Muscle of leg (tissue), 11 donors: ENCODE results near the gene SLC9A3. TPM values are rescaled to one million over a fixed set of nuclear protein-coding genes. Genes with fewer than 3 reads are reported as not detected.
"Not testable (repeated sequence)": the region's sequence is repeated elsewhere in the genome, so short reads cannot be mapped to it uniquely, and the experiment has no call there.

Source experiments
- DNase-seq: peaks from one replicate; pipeline ENCODE4 v3.0.0; 2013
- H3K27ac ChIP-seq: one replicate; pipeline ENCODE4 v1.5.1; 2013; ENCODE audit warnings: mild to moderate bottlenecking, low read length, control low read depth
- H3K27me3 ChIP-seq: one replicate; pipeline ENCODE4 v1.6.1; 2013; ENCODE audit warnings: low read length; ENCODE audit not compliant: control insufficient read depth, insufficient read depth
- H3K36me3 ChIP-seq: one replicate; pipeline ENCODE4 v1.6.1; 2013; ENCODE audit warnings: low read length; ENCODE audit not compliant: control insufficient read depth, insufficient read depth
- H3K4me1 ChIP-seq: one replicate; pipeline ENCODE4 v1.6.1; 2013; ENCODE audit warnings: low read length; ENCODE audit not compliant: control insufficient read depth, insufficient read depth
- H3K4me3 ChIP-seq: one replicate; pipeline ENCODE4 v1.5.1; 2013; ENCODE audit warnings: low read length, control low read depth
- H3K9me3 ChIP-seq: replicated peaks from 2 replicates; pipeline ENCODE4 v1.6.1; 2013; ENCODE audit warnings: low read depth, low read length; ENCODE audit not compliant: control insufficient read depth
- WGBS: methylation state at CpG from one replicate; pipeline ENCODE4 v1.1.5; 2013; ENCODE audit warnings: missing lambda C conversion rate; ENCODE audit not compliant: insufficient coverage; 5-methylcytosine and 5-hydroxymethylcytosine counted together
- polyA plus RNA-seq, 8 donors: library from polyadenylated mRNA; unstranded; fragments of 120-200 nt; gene quantifications; one replicate each; pipeline versions ENCODE4 v1.2.1 to v1.2.3, GENCODE V29; 2013; ENCODE audit warnings: inconsistent platforms in 1 of 8, low replicate concordance in 1 of 8; ENCODE audit not compliant: insufficient read length in 8 of 8, insufficient read depth in 1 of 8
- total RNA-seq: library from RNA; stranded (reverse); fragments of 120-200 nt; gene quantifications from one replicate; pipeline ENCODE4 v1.2.4, GENCODE V29; 2013

SLC9A3 gene
- total and polyA plus RNA-seq, 9 donors = 1.2 to 8.2 (median 2.4) TPM

GRCh38 chr5:516980-517379 is 7.3 kb downstream of the SLC9A3 start:
- Histone ChIP-seq H3K4me1 (no peaks in the 10 kb centered on the region), H3K4me3 (no peak overlapping the region), H3K27me3 (peaks cover 64% of the 10 kb centered on the region)

GRCh38 chr5:516338-516925 is 7.8 kb downstream of the SLC9A3 start:
- H3K27ac ChIP-seq = no peak overlapping the region
- H3K4me1 ChIP-seq = no peaks in the 10 kb centered on the region
- H3K9me3 ChIP-seq = no peaks in the 10 kb centered on the region
- peaks cover 62% of the 10 kb centered on the region for H3K27me3 ChIP-seq
- H3K4me3 ChIP-seq = no peak overlapping the region
- H3K36me3 ChIP-seq = no peaks in the 10 kb centered on the region
- 87% methylated on average over 9 of the region's 10 CpGs for WGBS
- no peak for DNase-seq

More at GRCh38 chr5:516980-517379, 7.3 kb downstream of the SLC9A3 start:
- Histone ChIP-seq H3K9me3 (no peaks in the 10 kb centered on the region), H3K36me3 (no peaks in the 10 kb centered on the region), H3K27ac (no peak overlapping the region)
- no peak for DNase-seq
- 90% methylated on average over 3 of the region's 3 CpGs for WGBS

- H3K27me3 ChIP-seq = peaks cover 56% of the 10 kb centered on the region
- WGBS = 41% methylated on average over 11 of the region's 11 CpGs
These were observed 8.9 kb downstream of the SLC9A3 start for GRCh38 chr5:515273-515836.

GRCh38 chr5:514673-515072 is 9.6 kb downstream of the SLC9A3 start:
- 59% methylated on average over 6 of the region's 8 CpGs for WGBS
- Histone ChIP-seq H3K36me3 (no peaks in the 10 kb centered on the region), H3K4me1 (no peaks in the 10 kb centered on the region), H3K27ac (no peak overlapping the region), H3K9me3 (no peaks in the 10 kb centered on the region), H3K4me3 (no peak overlapping the region), H3K27me3 (peaks cover 61% of the 10 kb centered on the region)
- DNase-seq = no peak

More at GRCh38 chr5:515273-515836, 8.9 kb downstream of the SLC9A3 start:
- no peak for DNase-seq
- Histone ChIP-seq H3K9me3 (no peaks in the 10 kb centered on the region), H3K4me3 (no peak overlapping the region), H3K36me3 (no peaks in the 10 kb centered on the region), H3K4me1 (no peaks in the 10 kb centered on the region), H3K27ac (no peak overlapping the region)

GRCh38 chr5:514101-514485 is 10.2 kb downstream of the SLC9A3 start:
- Histone ChIP-seq H3K27ac (no peak overlapping the region), H3K27me3 (peaks cover 55% of the 10 kb centered on the region), H3K4me1 (no peaks in the 10 kb centered on the region), H3K4me3 (no peak overlapping the region), H3K9me3 (no peaks in the 10 kb centered on the region), H3K36me3 (no peaks in the 10 kb centered on the region)
- WGBS = 66% methylated on average over 9 of the region's 12 CpGs
- no peak for DNase-seq

- Histone ChIP-seq H3K27me3 (peaks cover 51% of the 10 kb centered on the region), H3K9me3 (no peaks in the 10 kb centered on the region), H3K27ac (no peak overlapping the region), H3K36me3 (no peaks in the 10 kb centered on the region), H3K4me3 (no peak overlapping the region), H3K4me1 (no peaks in the 10 kb centered on the region)
- no peak for DNase-seq
- 71% methylated on average over 26 of the region's 31 CpGs for WGBS
These were observed 10.8 kb downstream of the SLC9A3 start for GRCh38 chr5:513216-514100.

- Histone ChIP-seq H3K27ac (no peak overlapping the region), H3K27me3 (peaks cover 46% of the 10 kb centered on the region), H3K36me3 (no peaks in the 10 kb centered on the region), H3K4me3 (no peak overlapping the region), H3K4me1 (no peaks in the 10 kb centered on the region), H3K9me3 (no peaks in the 10 kb centered on the region)
- WGBS = 88% methylated on average over 11 of the region's 16 CpGs
- no peak for DNase-seq
These were observed 12.8 kb downstream of the SLC9A3 start for GRCh38 chr5:511476-511875.

GRCh38 chr5:510521-510920 is 13.7 kb downstream of the SLC9A3 start:
- no peaks in the 10 kb centered on the region for H3K36me3 ChIP-seq
- H3K27me3 ChIP-seq = peaks cover 49% of the 10 kb centered on the region
- 70% methylated on average over 9 of the region's 9 CpGs for WGBS
- no peaks in the 10 kb centered on the region for H3K9me3 ChIP-seq
- no peak overlapping the region for H3K27ac ChIP-seq
- no peak overlapping the region for H3K4me3 ChIP-seq
- H3K4me1 ChIP-seq = no peaks in the 10 kb centered on the region
- no peak for DNase-seq

- 74% methylated on average over 19 of the region's 22 CpGs for WGBS
- H3K9me3 ChIP-seq = no peaks in the 10 kb centered on the region
- no peak for DNase-seq
- H3K36me3 ChIP-seq = no peaks in the 10 kb centered on the region
- no peak overlapping the region for H3K27ac ChIP-seq
- H3K4me1 ChIP-seq = no peaks in the 10 kb centered on the region
- no peak overlapping the region for H3K4me3 ChIP-seq
- H3K27me3 ChIP-seq = peaks cover 43% of the 10 kb centered on the region
These were observed 14.6 kb downstream of the SLC9A3 start for GRCh38 chr5:509611-510185.

GRCh38 chr5:507986-508575 is 16.2 kb downstream of the SLC9A3 start:
- WGBS = 98% methylated on average over 42 of the region's 42 CpGs

More at GRCh38 chr5:507986-508575, 16.2 kb downstream of the SLC9A3 start:
- not testable (repeated sequence) for DNase-seq, H3K4me1 ChIP-seq, H3K27ac ChIP-seq, H3K4me3 ChIP-seq, H3K9me3 ChIP-seq, H3K36me3 ChIP-seq
- peaks cover 42% of the 10 kb centered on the region for H3K27me3 ChIP-seq
